GM21576 (cell line): ENCODE measurements around the gene GSTM3.
"Not testable (repeated sequence)": the region's sequence is repeated elsewhere in the genome, so short reads cannot be mapped to it uniquely, and the experiment has no call there.

ENCODE experiments used
- ATAC-seq: cut with Tn5 transposase; IDR thresholded peaks from one replicate; pipeline ENCODE4 v1.9.1; 2021; ENCODE audit warnings: mild to moderate bottlenecking, moderate library complexity; ENCODE audit not compliant: unreplicated experiment

Gene GSTM3

DNA sequence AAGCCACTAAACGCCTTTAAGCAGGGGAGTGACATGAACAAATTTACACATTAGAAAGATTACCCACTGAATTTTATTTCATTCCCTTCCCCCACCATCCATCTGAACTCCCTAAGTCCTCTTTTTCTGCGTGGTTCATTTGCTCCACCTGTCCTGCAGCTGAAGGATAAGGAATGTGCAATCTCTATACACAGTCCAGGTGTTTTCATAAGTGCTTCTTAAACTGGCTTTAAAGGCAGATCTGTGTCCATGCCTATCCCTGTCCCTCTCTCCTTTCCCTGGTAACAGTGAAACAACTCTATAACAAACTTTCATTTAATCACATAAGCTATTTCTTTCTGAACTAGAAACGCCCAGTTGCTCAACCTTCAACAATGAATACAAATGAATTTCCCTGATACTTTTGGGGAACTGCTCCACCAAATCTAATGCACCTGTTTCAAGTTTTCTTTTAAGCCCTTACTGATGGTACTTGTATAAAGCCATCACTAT lies 8.4 kb downstream of the GSTM3 start:
- no peak for ATAC-seq

DNA sequence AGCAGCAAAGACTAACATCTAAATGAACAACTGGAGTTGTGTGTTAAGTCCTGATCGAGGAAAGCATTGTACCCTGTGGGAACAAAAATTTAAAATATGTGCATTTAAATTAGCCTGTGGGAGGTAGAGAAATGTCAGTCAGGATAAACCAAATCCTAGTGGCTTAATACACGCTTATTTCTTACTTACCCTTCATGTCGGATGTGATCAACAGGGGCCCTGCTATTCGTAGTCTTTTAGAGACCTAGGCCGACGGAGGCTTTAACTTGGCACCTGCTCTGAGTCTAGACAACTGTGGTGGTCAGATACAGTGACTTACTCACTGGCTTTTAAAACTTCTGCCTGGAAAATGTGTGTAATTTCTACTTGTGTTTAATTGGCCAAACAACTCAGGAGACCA lies 10.2 kb downstream of the GSTM3 start:
- no peak for ATAC-seq

- ATAC-seq = no peak
Measured at GRCh38 chr1:109728870-109729269, 12.0 kb downstream of the GSTM3 start.

DNA sequence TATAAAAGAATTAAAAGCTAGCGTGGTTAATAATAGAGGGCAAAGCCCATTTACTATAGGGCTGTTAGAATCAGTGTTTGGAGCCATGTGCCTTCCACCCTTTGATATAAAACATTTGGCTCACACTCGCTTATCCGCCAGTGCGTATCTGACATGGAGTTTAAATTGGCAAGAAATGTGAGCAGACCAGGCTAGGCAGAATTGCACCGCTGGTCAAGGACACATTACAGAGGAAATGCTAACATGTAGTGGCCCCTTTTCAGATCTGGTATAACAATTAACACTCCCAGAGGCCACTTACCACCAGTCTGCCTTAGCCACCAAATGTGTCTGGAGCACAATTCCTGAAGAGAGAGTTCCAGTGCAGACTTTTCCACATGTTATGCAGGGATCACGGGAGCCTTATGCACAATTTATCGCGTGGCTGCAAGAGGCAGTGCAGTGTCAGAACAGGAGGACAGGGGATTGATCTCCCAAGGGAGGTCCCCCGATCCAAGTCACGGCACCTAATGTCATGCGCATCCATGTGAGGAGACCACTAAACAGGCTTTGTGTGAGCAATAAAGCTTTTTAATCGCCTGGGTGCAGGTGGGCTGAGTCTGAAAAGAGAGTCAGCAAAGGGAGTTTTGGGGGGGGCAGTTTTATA lies 14.0 kb downstream of the GSTM3 start:
- ATAC-seq = no peak

GRCh38 chr1:109726007-109726406 lies 14.8 kb downstream of the GSTM3 start:
- ATAC-seq = no peak

- ATAC-seq = no peak
Measured at GRCh38 chr1:109725510-109725909, 15.3 kb downstream of the GSTM3 start.

DNA sequence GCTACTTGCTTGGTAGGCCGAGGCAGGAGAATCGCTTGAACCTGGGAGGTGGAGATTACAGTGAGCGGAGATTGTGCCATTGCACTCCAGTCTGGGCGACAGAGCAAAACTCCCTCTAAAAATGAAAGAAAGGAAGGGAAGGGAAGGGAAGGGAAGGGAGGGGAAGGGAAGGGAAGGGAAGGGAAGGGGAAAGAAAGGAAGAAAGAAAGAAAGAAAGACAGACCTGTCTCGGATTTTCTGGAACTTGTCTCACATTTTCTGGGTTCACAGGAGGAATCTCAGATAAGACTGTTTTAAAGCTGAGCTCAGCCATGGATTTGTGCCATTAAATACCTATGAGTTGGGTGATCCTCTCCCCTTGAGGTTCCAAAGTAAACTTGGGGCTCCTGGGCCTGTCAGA lies 15.9 kb downstream of the GSTM3 start:
- ATAC-seq = no peak

DNA sequence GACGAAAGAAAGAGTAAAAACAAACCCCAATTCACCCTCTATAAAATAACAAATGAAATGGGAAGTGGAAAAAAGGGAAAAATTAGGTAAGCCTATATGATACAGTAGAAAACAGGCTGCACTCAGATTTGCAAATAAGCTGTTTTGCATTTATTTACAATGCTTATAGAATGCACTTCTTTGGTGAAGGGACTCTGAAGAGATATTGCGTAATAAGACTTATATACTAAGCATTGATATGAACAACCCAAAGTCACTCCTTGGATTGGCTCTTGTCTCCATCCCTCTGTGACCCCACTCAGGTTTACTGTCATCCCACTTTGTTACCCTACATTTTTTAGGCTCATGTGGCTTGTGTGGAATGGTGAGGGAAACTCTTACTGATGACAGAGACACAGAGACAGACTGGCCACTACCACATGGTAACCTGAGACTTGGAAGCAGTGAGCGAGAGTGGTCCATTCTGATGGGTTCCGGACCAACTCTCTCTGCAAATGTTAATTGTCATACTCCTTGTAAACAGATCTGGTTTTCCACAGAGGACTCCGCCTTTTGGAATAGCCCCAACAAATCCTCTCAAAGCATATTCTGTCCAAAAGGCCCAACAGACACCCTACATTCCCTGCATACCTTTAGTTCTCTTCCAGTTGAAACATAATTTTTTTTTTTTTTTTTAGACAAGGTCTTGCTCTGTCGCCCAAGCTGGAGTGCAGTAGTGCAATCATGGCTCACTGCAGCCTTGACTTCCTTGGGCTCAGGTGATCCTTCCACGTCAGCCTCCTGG lies 17.7 kb downstream of the GSTM3 start:
- ATAC-seq = no peak

DNA sequence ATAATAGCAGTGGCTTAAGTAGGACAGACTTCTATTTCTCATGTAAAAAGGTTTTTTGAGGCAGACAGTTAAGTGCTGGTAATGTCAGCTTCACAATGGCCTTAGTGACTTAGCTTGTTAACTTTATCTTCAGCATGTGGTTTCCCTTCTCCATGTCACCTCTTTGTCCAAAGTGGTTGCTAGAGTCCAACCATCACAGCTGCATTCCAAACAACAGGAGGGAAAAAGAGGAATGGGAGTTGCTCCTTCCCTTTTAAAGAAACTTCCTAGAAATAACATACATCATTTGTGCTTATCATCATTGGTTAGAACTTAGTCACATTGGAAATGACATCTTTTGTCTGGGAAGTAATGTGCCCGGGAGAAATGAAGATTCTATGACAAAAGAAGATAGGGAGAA lies 18.9 kb downstream of the GSTM3 start:
- ATAC-seq = no peak

DNA sequence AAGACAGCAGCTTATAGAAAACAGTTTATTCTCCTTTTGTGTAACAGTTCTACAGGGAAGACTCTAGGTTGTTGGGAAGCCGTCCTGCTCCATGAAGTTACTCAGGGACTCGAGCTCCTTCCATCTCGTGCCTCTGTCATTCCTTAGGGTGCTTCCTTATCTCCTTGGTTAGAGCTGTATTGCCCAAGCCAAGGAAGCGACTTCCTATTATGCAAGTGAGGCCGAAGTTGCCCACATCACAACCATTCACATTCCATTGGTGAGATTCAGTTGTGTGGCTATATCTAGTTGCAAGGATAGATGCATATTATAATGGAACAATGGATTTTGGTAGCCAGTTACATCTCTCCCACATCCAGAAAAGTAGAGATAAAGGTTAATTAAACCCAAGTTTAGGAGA lies 19.8 kb downstream of the GSTM3 start:
- ATAC-seq = no peak

DNA sequence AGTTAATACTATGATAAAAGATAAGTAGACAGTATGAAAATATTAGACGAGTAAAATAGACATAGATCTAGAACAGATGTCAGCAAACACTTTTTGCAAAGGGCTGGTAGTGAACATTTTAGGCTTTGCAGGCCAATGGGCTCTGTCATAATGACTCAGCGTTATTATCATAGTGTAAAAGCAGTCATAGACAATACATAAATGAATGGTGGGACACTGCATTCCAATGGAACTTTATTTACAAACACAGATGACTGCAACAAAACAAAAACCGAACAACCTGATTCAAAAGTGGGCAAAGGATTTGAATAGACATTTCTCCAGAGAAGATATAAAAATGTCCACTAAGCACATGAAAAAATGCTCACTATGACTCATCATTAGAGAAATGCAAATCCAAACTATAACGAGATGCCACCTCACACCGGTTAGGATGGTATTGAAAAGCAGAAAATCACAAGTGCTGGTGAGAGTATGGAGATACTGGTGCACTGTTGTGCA lies 21.5 kb downstream of the GSTM3 start:
- no peak for ATAC-seq

- no peak for ATAC-seq
Measured at GRCh38 chr1:109718495-109718894, 22.3 kb downstream of the GSTM3 start.

DNA sequence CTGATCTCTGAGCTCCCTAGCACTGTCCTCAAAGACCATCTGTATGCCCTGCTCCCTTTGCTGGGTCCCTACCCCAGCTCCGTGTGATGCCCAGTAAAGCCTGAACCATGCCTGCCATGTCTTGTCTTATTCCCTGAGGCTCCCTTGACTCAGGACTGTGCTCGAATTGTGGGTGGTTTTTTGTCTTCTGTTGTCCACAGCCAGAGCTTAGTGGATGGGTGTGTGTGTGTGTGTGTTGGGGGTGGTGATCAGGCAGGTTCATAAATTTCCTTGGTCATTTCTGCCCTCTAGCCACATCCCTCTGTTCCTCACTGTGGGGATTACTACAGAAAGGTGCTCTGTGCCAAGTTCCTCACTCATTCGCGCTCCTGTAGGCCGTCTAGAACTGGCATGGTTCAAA lies 23.1 kb downstream of the GSTM3 start:
- ATAC-seq = no peak

- ATAC-seq = no peak
Measured at GRCh38 chr1:109716570-109717090, 24.2 kb downstream of the GSTM3 start.

- ATAC-seq = no peak
Measured at GRCh38 chr1:109716121-109716520, 24.7 kb downstream of the GSTM3 start.

- no peak for ATAC-seq
Measured at GRCh38 chr1:109714661-109715372, 26.0 kb downstream of the GSTM3 start.

GRCh38 chr1:109713636-109714035 lies 27.2 kb downstream of the GSTM3 start:
- no peak for ATAC-seq

GRCh38 chr1:109712321-109712864 lies 28.4 kb downstream of the GSTM3 start:
- no peak for ATAC-seq

DNA sequence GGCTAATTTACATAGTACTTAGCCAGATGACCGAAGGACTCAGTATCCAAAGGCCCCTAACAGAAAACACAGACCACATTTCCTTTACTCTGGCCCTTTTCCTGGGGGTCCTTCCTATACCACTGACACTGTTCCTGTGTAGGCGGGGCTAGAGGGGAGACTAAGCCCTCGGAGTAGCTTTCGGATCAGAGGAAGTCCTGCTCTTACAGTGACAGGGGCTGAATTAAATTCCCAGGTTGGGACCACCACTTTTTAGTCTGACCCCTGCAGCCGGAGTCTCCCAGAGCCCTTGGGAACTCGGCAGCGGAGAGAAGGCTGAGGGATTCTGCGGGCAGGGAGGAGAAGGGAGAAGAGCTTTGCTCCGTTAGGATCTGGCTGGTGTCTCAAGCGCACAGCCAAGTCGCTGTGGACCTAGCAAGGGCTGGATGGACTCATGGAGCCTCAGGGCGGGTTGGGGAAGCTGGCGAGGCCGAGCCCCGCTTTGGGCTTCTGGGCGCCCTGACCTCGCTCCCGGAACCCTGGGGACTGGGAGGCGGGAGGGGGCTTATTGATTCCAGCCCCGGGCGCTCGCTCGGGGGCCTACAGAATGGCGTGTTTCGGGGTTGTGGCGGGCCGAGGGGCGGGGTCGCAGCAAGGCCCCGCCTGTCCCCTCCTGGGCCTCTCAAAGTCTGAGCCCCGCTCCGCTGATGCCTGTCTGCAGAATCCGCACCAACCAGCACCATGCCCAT lies 29.1 kb downstream of the GSTM3 start, which contains the start of gene GSTM5:
Gene GSTM5, plus strand, starts transcription at position 659 of the 728 bp plus-strand sequence. Its CDS starts 62 bp downstream, at position 721.
- not testable (repeated sequence) for ATAC-seq

DNA sequence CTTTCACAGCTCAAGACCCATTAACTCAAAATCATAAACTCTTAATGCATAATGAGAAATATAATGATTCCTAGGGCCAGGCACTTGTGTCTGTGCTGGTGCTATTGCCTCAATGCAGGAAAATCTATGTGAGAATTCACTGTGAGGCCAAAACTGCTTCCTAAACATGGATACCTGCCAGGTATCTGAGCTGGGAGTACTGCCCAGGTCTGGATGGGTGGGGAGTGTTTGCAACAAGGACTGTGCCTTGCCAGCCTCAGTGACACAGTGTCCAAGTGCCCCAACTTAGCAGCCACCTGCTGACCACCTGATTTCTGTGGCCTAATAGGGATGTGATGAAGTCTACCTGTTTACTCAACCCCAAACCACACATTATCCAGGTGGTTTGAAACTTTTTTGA lies 31.0 kb downstream of the GSTM3 start:
- ATAC-seq = not testable (repeated sequence)
